Measurements from ENCODE around the gene ANKRD35.
"Not testable (repeated sequence)": the region's sequence is repeated elsewhere in the genome, so short reads cannot be mapped to it uniquely, and the experiment has no call there.

ANKRD35 gene

GRCh38 chr1:145858901-145859490 is 26.7 kb downstream of the ANKRD35 start, which contains the start of gene PIAS3:
Gene PIAS3 (minus strand): TSS chr1:145859081. CDS start chr1:145858990, 91 bp downstream.
- DNase-seq (ENCODE audit: low read depth in 1 of 2, low spot score in 1 of 2): peak; percentile 57 to 75

GRCh38 chr1:145858238-145858900 is 27.3 kb downstream of the ANKRD35 start:
- peak in 1 of 2 donors; percentile 40 for DNase-seq (ENCODE audit: low read depth in 1 of 2, low spot score in 1 of 2)

GRCh38 chr1:145857170-145857569 is 28.5 kb downstream of the ANKRD35 start:
- DNase-seq (ENCODE audit: low read depth in 1 of 2, low spot score in 1 of 2): no peak

- no peak for DNase-seq (ENCODE audit: low read depth in 1 of 2, low spot score in 1 of 2)
Observed at GRCh38 chr1:145855426-145855948, 30.2 kb downstream of the ANKRD35 start.

GRCh38 chr1:145849356-145850160 is 36.1 kb downstream of the ANKRD35 start:
- DNase-seq (ENCODE audit: low read depth in 1 of 2, low spot score in 1 of 2): no peak

- DNase-seq (ENCODE audit: low read depth in 1 of 2, low spot score in 1 of 2): no peak
Observed at GRCh38 chr1:145847827-145848226, 37.8 kb downstream of the ANKRD35 start.

- no peak for DNase-seq (ENCODE audit: low read depth in 1 of 2, low spot score in 1 of 2)
Observed at GRCh38 chr1:145846201-145846612, 39.5 kb downstream of the ANKRD35 start.

GRCh38 chr1:145845514-145846161 is 40.0 kb downstream of the ANKRD35 start, which contains the start of gene NUDT17:
Gene NUDT17 (plus strand): TSS chr1:145845630. CDS start chr1:145845641, 11 bp downstream.
- DNase-seq (ENCODE audit: low read depth in 1 of 2, low spot score in 1 of 2): peak; percentile 62 to 63

- DNase-seq (ENCODE audit: low read depth in 1 of 2, low spot score in 1 of 2): no peak
Observed at GRCh38 chr1:145845144-145845513, 40.5 kb downstream of the ANKRD35 start.

- DNase-seq (ENCODE audit: low read depth in 1 of 2, low spot score in 1 of 2): no peak
Observed at GRCh38 chr1:145843031-145843430, 42.6 kb downstream of the ANKRD35 start.

- DNase-seq (ENCODE audit: low read depth in 1 of 2, low spot score in 1 of 2): no peak
Observed at GRCh38 chr1:145837656-145838055, 48.0 kb downstream of the ANKRD35 start.

- DNase-seq (ENCODE audit: low read depth in 1 of 2, low spot score in 1 of 2): not testable (repeated sequence)
Observed at GRCh38 chr1:145830810-145831209, 54.9 kb downstream of the ANKRD35 start.

GRCh38 chr1:145828367-145829026 is 57.2 kb downstream of the ANKRD35 start:
- DNase-seq (ENCODE audit: low read depth in 1 of 2, low spot score in 1 of 2): peak in 1 of 2 donors; percentile 41

GRCh38 chr1:145827966-145828365 is 57.7 kb downstream of the ANKRD35 start:
- no peak for DNase-seq (ENCODE audit: low read depth in 1 of 2, low spot score in 1 of 2)

- no peak for DNase-seq (ENCODE audit: low read depth in 1 of 2, low spot score in 1 of 2)
Observed at GRCh38 chr1:145826030-145826429, 59.6 kb downstream of the ANKRD35 start.

- DNase-seq (ENCODE audit: low read depth in 1 of 2, low spot score in 1 of 2): no peak
Observed at GRCh38 chr1:145824499-145824842, 61.2 kb downstream of the ANKRD35 start.

- peak; percentile 62 to 78 for DNase-seq (ENCODE audit: low read depth in 1 of 2, low spot score in 1 of 2)
Observed at GRCh38 chr1:145823565-145824498, 61.8 kb downstream of the ANKRD35 start, which contains the start of the genes POLR3C and RNF115. Gene POLR3C (plus strand): TSS chr1:145824200. CDS start chr1:145825777, 1,577 bp downstream. Gene RNF115 (minus strand): TSS chr1:145824095. CDS start chr1:145823873, 222 bp downstream.

- not testable (repeated sequence) for DNase-seq (ENCODE audit: low read depth in 1 of 2, low spot score in 1 of 2)
Observed at GRCh38 chr1:145822779-145823331, 62.8 kb downstream of the ANKRD35 start.

- DNase-seq (ENCODE audit: low read depth in 1 of 2, low spot score in 1 of 2): not testable (repeated sequence)
Observed at GRCh38 chr1:145818095-145818494, 67.6 kb downstream of the ANKRD35 start.

Data from activated CD4-positive, alpha-beta T cell treated with anti-CD3 and anti-CD28 coated beads, Interleukin-2, amount 50 U/mL, for 24 hours (primary cell).